Measurements from ENCODE around the gene CAPG. TPM values are rescaled to one million over a fixed set of nuclear protein-coding genes. Genes with fewer than 3 reads are reported as not detected.
"Not testable (repeated sequence)": the region's sequence is repeated elsewhere in the genome, so short reads cannot be mapped to it uniquely, and the experiment has no call there.

CAPG gene
- total RNA-seq, 1 donor from 2014 or later = 73.1 TPM

DNA sequence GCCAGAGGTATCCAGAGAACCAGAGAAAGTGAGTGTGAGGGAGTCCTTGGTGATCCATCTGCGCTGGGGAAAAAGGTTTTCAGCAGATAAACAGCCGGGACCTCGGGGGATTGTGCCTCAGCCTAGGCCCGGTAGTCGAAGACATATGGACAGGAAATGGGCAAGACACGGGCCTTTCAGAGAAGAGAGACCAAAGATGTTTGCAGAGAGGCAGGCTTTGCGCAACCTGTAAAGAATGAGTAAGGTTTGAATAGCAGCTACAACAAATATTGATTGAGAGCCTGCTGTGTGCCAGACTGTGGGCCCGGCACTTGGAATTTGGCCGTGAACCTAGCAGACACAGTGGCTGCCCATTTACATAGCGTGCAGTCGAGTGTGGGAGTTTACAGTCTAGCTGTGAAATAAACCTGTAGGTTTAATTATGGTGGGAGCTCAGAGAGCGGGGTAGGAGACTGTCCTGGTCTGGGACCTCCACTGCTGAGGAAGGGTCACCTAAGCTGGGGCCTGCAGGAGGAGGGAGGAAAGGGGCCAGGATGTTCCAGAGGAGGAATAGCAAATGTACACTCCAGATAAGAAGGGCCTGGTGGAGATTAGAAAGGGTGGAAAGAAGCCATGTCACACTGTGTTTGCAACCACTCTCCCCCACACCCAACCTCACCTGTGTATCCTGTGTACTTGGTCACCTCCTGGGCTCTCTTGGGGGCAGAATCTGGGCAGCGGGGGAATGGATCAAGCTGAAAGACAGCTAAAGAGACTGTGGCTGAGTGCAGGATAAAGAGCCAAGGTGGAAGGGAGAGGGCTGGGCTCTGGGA, 11.3 kb upstream of the CAPG start:
- no peak for DNase-seq (ENCODE audit: low read depth, low spot score)

DNA sequence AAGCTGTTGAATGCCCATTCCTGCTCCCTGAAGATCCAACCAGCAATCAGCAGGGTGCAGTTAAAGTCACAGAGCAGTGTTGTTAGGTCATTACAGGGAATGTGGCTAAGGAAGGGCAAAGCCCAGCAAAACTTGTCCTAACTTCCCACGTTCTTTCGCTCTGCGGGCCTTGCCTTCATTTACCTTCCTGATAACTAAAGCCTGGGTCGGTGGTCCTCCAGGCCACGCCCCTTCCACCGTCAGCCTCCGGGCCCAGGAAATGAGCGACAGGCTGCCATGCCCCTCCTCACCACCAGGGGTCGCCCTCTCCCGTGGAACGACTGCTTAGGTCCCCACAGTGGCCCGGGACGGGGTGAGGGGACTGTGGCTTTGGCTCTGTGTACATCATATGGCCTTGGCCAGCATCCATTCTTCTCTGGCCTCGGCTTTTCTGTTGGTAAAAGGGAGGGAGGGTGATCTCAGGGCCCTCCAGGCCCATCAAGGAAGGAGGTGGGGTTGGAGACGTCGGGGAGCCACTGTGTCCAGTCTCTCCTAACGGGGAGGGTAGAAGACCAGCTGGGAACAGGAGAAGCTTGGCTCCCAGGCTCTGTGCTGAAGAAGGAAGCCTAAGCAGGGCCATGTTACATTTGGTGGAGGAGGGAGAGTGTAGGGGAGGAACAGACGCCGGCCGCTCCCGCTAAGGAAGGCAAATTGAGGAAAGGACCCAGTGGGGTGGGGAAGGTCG, 10.5 kb upstream of the CAPG start:
- DNase-seq (ENCODE audit: low read depth, low spot score) = no peak

DNA sequence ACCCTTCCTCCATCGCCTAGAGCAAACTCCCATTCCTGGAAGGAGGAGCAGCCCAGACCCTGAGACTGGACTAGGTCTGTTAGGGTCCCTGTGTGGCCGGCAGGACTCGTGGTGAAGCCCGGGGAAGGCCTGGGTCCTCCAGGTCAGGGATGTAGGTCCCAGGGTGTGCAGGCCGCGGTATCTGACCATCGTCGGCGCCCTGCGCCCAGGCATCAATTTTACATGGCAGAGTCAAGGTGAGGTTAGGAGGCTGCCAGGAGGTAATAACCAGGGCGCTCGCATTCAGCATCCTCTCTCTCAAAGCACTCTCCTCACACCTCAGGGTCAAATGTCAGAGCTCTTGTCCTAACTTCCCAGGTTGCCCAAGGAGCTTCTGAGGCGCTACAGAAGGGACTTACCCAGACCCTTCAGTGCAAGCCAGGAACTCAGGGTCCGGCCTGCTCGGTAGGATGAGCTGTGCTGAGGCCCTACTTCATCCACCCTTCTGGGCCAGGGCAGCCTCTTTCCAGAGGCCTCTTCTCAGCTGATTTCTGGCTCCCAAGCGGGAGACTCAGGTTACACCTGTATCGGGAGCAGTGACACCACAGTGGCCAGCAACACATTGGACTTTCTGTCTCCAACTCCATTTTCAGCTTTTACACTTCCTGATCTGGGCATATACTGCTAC, 9.0 kb upstream of the CAPG start:
- no peak for DNase-seq (ENCODE audit: low read depth, low spot score)

DNA sequence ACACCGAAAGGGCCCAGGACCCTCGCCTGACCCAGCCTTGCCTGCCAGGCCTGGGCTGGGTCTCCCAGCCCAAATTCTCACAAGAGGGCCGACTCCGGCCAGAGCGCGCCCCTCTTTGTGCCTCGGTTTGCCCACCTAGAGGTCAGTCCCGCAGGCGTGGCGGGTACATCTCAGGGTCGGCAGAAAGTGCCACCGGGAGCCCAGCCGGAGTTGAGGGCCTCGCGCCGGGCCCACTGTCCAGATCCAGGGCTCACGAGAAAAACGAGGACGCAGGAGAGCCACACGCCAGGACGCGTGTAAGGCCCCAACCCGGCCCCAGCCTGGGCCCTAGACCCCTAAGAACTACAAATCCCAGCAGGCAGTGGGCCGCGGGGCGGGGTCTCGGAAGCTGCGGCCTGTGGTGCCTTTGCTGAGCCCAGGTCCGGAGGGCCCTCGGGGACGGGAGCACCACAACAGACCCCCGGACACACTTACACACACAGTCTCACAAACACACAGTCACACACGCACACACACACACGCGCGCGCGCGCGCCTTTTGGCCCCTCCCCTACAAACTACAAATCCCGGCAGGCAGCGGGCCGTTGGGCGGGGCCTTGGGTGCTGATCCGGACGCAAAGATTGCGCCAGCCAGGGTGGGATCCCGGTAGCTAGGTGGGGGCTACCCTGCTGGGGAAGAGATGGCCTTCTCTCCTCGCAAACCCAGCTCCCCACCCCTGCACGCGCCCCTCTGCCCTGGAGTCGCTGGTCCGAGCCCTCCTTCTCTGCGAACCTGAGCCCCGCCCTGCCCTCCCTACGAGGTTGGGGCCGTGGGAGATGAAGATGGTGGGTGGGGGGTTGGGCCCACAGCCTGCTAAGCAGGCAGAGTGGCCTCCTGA, 8.2 kb upstream of the CAPG start, which contains the start of gene SH2D6:
SH2D6 (plus strand) TSS at position 583 of the 877 bp plus-strand sequence. CDS start 10,752 bp downstream, outside the sequence.
- DNase-seq (ENCODE audit: low read depth, low spot score) = peak; percentile 49

DNA sequence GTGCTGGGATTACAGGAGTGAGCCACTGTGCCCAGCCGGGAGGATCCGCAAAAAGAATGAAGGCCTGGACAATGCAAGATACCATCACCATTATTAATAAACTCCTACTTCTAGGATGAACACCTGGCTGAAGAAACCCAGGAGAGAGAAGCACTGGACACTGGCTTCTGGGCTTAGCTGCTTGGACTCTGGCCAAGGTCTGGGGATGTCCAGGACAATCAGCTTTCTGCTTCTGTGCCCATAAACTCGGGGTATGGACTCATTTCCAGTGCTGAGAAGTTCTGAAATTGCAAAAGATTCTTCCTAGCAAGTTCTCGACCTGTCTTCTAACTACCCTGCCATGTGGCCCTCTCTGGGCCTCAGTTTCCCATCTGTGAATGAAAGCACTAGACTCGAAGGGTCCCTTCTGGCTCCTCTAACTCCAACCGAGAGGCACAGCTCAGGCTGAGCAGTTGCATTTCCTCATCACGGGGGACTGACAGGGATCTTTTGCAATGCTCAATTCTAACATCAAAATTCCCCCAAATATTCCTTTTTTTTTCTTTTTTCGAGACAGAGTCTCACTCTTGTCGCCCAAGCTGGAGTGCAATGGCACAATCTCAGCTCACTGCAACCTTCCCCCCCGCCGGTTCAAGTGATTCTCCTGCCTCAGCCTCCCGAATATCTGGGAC, 5.9 kb upstream of the CAPG start:
- no peak for DNase-seq (ENCODE audit: low read depth, low spot score)

DNA sequence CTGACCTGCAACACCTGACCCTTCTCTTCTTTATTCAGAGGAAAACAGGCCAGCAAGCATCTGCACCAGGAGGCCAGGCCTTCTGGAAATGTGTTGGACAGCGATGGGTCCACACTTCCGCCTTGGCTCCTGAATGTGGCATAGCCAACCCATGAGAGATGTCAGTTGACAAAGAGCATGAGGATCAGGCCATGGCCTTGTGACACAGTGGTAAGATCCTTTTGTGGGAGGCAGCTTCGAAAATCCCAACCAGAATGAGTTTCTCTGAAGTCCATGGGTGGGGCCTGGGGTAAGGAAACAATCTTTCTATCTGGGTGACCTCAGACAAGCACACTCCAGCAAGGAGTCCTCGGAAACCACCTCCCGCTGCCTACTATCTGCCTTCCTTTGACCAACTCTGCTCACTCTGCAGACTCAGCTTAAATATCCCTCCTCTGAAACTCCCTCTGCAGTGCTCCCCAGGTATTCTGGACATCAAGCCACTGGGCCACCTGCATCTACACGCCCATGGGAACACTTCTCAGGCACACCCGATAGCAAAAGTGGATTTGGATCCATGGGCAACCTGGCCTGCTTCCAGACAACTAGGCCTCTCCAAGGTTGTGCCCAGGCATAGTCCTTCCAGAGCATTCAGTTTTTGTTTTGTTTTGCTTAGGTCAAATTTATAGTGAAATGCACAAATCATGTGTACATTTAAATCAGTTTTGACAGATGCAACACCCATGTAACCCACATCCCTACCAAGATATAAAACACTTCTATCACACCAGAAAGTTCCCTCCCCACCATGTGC, 4.8 kb upstream of the CAPG start:
- no peak for DNase-seq (ENCODE audit: low read depth, low spot score)

DNA sequence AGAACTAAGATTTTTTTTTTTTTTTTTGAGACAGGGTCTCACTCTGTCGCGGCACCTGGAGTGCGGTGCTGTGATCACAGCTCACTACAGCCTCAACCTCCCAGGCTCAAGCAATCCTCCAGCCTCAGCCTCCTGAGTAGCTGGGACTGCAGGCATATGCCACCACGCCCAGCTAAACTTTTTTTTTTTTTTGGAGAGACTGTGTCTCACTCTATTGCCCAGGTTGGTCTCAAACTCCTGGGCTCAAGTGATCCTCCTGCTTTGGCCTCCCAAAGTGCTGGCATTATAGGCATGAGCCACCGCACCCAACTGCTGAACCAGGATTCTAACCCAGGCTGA, 4.2 kb upstream of the CAPG start:
- not testable (repeated sequence) for DNase-seq (ENCODE audit: low read depth, low spot score)

DNA sequence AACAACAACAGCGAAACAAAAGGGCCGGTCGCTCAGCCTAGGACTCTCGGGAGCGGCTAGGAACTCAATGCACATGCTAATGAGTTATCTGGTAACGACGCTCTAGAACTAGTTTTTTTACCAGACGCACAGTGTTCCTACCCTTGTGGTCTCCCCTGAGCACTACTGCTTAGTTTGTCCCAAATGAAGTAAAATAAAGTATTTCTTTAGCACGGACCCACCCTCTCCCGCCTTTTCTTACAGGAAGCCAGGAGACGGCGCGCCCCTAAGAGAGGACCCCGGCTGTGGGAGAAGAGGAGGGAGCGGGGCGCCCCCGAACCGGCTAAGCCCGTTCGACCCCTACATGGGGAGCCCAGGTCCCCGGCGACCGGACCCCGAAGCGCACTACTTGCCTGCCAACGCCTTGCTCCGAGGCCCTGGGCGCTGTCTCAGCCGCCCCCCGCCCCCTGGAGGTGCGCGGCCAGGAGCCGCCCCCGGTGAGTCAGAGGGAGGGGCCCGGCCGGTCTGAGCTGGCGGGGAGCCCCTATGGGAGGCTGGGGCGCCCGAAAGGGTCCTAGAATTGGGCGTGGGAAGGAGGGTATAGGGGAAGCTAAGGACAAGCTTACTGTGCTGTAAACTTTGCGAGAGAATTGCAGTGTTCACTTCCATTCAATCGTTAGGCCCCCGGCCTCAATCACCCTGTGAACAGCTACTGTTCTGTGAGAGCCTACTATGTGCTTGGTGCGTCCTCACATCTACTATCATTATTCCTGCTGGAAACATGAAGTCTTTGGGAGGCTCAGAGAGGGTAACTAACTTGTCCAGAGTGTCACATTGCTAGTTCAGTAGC, 3.6 kb upstream of the CAPG start:
- DNase-seq (ENCODE audit: low read depth, low spot score) = no peak

DNA sequence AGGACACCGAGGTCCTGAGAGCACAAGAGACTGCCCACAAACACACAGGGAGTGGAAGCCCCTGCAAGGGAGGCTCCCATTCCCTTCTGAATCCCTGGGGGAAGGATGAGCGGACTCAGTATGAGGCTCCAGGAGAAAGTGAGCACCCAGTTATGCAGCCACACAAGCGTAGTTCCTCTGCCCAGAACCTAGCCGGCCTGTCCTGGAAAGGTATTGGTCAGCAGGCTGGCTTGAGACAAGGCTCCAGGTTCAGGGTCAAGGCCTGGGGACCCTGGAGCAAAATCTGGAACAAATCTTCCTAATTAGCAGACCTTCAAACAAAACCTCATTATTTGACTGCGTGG, 1.2 kb upstream of the CAPG start:
- no peak for DNase-seq (ENCODE audit: low read depth, low spot score)

DNA sequence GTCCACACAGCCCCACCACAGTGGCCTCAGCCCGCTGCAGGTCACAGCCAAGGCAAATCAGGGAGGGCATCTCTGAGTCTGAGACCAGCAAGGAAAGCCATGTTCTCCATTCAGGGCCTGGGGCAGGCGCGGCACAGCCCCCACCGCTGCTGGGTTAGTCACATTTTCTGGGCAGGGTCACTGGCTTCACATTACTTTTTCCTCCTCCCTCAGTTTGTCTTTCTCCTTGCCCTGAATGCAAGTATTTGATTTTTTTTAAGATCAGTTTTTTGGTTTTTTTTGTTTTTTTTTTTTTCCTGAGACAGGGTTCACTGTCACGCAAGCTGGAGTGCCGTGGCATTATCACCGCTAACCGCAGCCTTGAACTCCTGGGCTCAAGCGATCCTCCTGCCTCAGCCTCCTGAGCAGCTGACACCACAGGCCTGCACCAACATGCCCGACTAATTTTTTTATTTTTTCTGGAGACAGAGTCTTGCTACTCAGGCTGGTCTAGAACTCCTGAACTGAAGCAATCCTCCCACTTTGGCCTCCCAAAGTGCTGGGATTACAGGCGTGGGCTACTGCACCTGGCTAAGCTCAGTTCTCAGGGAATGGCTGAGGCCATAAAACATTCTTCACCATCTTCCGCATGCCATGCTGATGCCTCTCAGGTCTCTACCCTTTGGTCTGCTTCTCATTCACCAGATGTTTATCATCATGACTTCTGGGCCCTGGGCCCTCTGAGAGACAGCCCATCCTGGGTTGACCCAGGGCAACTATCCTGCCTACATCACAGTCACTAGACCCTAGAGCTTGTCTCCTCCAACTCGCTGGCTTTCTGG, 628 bp upstream of the CAPG start:
- no peak for DNase-seq (ENCODE audit: low read depth, low spot score)

DNA sequence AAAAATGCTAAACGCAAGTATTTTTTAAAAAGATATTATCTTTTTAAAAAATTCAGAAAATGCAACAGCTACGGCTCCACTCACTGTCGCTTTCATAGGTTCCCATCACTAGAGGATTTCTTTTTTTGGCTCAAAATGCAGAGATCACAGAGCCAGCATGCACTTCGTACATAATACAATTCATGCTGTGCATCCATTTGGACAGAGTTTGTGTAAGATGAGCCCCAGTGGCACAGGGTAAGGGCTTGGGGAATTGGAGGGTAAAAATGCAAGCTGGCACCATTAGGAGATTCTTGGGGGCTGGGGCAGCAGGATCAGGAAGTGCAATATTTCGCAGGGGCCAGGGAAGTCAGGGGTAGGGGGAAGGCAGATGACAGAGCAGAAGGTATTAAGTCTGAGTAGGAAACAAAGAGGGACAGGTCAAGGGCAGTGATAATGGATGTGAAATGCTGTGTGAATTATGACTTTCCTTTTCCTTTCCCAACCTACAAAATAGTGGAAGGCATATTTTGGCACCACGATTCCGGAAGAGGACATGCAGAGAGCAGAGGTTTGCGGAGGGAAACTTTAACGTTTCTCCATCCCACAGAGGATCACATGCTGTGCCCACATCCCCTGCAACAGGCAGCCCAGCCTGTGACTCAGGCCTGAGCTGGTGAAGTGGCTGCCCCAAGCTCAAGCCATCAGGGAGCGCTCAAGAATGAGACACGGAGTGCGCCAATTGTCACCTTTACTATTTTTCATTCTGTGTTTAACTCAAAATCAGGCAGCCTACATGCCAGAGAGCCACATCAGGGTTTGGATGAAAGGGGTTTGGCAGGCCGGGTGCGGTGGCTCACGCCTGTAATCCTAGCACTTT, 4.7 kb downstream of the CAPG start:
- no peak for DNase-seq (ENCODE audit: low read depth, low spot score)

DNA sequence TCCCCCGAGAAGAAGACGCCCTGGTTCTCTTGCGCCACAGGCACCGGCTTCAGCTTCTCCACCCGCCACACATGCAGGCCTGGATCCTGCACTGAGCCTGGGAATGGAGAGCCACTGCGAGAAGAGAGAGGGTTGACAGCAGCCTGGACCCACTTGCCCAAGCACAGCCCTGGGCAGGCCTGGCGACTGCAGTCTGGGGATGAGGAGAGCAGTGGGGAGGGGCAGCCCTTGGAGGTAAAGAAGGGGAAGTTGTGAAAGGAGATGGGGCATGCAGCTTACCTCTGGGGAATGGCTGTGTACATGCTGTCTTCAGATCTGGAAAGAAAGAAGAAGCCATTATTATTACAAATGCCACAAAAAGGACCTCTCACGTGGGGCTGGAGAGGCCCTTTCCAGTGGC, 8.3 kb downstream of the CAPG start:
- DNase-seq (ENCODE audit: low read depth, low spot score) = no peak

DNA sequence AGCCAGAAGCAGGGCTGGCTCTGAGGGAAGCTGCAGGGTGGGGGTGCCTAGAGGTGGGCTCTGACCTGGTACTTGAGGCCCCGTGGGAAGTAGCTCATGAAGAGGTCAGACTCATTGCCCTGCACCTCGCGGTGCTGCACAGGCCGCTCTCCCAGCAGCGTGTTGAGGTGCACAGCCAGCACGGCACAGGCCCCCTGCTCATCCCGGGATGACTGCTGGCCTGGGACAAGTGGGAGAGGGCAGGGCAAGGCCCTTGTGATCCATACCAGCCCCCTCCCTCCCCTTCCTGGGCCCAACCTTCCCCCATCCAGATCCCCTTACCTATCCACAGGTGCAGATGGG, 8.7 kb downstream of the CAPG start:
- DNase-seq (ENCODE audit: low read depth, low spot score) = no peak

DNA sequence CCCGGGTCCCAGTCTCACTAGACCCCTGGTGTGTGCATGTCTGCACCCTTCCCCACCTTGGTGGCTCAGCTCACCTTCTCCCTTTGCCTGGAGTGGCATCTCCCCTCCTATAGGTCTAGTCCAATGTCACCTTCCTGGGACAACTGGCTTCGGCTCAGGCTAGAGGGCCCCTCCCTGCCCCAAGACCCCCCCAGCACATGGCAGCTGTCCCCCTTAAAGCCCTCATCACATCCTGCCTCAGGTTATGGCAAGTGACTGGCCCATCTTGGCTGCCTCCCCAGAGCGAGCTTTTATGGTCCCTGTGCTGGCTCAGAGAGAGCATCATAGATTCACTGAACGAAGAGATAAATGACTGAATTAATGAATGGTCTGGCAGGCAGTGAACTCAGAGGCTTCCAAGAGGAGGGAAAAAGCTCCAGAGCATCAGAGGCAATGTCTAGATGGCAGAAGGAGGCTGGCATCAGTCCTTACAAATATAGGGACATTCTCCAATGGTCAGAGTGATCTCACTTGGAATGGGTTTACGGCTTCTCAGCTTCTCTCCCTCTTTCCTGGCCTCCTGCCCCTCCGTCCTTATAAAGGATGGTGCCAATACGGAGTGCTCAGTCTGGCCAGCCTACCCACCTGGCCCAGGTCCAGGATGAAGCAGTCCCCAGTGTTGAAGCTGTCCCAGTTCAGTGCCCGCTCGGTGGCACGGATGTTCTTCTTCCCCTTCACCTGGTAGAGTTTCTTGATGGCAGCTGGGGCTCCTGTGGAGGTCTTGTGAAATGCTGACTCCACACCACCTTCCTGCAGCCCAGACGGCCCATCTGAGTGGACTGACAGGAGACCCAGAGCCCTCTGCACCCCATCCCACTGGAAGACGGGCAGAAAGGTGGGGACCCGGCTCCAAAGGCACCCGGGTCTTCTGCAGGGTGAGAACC, 9.4 kb downstream of the CAPG start:
- DNase-seq (ENCODE audit: low read depth, low spot score) = no peak

DNA sequence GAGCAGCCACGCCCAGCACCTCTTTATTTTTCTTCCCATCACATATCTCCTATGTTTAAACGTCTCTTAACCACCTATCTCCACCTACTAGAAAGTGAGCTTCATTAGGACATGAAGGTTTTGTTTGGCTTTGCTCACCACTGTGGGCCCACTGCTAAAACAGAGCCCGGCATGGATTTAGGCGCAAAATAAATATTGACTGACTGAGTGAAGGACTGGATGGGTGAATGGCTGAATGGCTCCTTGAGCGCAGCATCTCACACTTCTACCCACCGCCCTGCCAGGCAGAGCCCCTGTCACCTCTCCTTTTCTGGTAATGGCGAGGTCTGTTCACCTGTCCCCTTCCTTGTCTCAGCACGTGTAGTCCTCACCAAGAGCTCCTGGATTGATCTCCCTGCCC, 10.1 kb downstream of the CAPG start:
- DNase-seq (ENCODE audit: low read depth, low spot score) = no peak

DNA sequence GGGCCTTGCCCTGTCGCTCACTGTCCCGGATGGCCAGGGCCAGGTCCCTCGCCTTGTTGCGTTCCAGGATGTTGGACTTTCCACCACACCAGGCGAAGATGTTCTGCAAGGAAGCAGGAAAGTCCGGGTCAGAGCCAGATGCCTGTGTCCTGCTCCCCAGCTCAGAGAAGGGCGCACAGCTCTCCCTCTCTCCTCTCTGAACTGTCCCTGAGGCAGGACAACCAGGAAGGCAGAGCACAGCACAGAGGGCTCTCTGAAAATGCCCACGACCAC, 11.0 kb downstream of the CAPG start:
- DNase-seq (ENCODE audit: low read depth, low spot score) = no peak
